H54 (cell line): ENCODE data around the gene HAND2.

ENCODE experiments used
- DNase-seq: peaks from one replicate; pipeline ENCODE4 v3.0.0; 2011; ENCODE audit warnings: low spot score, mixed read lengths; ENCODE audit not compliant: insufficient read length
- FAIRE-seq: peaks from 3 replicates; lab custom pipeline; 2011; peaks lifted over from hg19 to GRCh38; lab: Jason Lieb, UNC
- POLR2A ChIP-seq: IDR thresholded peaks from 2 replicates; pipeline ENCODE4 v1.6.1; 2011; ENCODE audit warnings: low read depth, mild to moderate bottlenecking, low read length

Gene HAND2

GRCh38 chr4:173521467-173522159, 8.4 kb downstream of the HAND2 start:
- DNase-seq (no peak), FAIRE-seq (no peak)
- no peak for TF ChIP-seq POLR2A

- DNase-seq (no peak), FAIRE-seq (no peak)
- no peak for TF ChIP-seq POLR2A
These were observed 9.0 kb downstream of the HAND2 start for GRCh38 chr4:173520921-173521466.

GRCh38 chr4:173519111-173520101, 10.6 kb downstream of the HAND2 start:
- no peak for FAIRE-seq

GRCh38 chr4:173518425-173519102, 11.5 kb downstream of the HAND2 start:
- FAIRE-seq (no peak), DNase-seq (no peak)
- TF ChIP-seq POLR2A = no peak

More at GRCh38 chr4:173519111-173520101, 10.6 kb downstream of the HAND2 start:
- no peak for TF ChIP-seq POLR2A
- no peak for DNase-seq

- no peak for TF ChIP-seq POLR2A
- no peak for FAIRE-seq
- DNase-seq = no peak
These were observed 12.1 kb downstream of the HAND2 start for GRCh38 chr4:173517781-173518424.

GRCh38 chr4:173516621-173517524, 13.2 kb downstream of the HAND2 start:
- no peak for FAIRE-seq
- no peak for TF ChIP-seq POLR2A
- no peak for DNase-seq

GRCh38 chr4:173515458-173515857, 14.6 kb downstream of the HAND2 start:
- DNase-seq (no peak), FAIRE-seq (no peak)
- TF ChIP-seq POLR2A = no peak

- FAIRE-seq (no peak), DNase-seq (no peak)
- TF ChIP-seq POLR2A = no peak
These were observed 15.3 kb downstream of the HAND2 start for GRCh38 chr4:173514641-173515217.

- FAIRE-seq = no peak
- no peak for TF ChIP-seq POLR2A
- no peak for DNase-seq
These were observed 16.4 kb downstream of the HAND2 start for GRCh38 chr4:173513651-173514050.

- FAIRE-seq = no peak
- no peak for TF ChIP-seq POLR2A
These were observed 18.2 kb downstream of the HAND2 start for GRCh38 chr4:173511787-173512361.

GRCh38 chr4:173509036-173510001, 20.7 kb downstream of the HAND2 start:
- no peak for TF ChIP-seq POLR2A
- DNase-seq = no peak
- FAIRE-seq = no peak

More at GRCh38 chr4:173511787-173512361, 18.2 kb downstream of the HAND2 start:
- DNase-seq = no peak
